HK-2 (cell line): ENCODE results near the gene EPN2.
"Not testable (repeated sequence)": the region's sequence is repeated elsewhere in the genome, so short reads cannot be mapped to it uniquely, and the experiment has no call there.

ENCODE experiments used
- DNase-seq: peaks from one replicate; pipeline ENCODE4 v3.0.0-alpha.2; 2018; ENCODE audit not compliant: unreplicated experiment

EPN2 gene

GRCh38 chr17:19237139-19237388, at the start of gene EPN2:
Gene EPN2 (plus strand): TSS chr17:19237366. CDS start chr17:19283120, 45,754 bp downstream.
- peak; percentile 49 for DNase-seq

GRCh38 chr17:19187883-19188869, 49.0 kb upstream of the EPN2 start:
- not testable (repeated sequence) for DNase-seq

- DNase-seq, result not testable (repeated sequence)
These were observed 48.1 kb upstream of the EPN2 start for GRCh38 chr17:19188870-19189708.

- not testable (repeated sequence) for DNase-seq
These were observed 47.3 kb upstream of the EPN2 start for GRCh38 chr17:19189781-19190405.

GRCh38 chr17:19196382-19197204, 40.6 kb upstream of the EPN2 start:
- not testable (repeated sequence) for DNase-seq

- DNase-seq, result not testable (repeated sequence)
These were observed 34.7 kb upstream of the EPN2 start for GRCh38 chr17:19202448-19202847.

GRCh38 chr17:19203429-19203828, 33.7 kb upstream of the EPN2 start:
- DNase-seq, result not testable (repeated sequence)

GRCh38 chr17:19215074-19215860, 21.9 kb upstream of the EPN2 start:
- DNase-seq, result not testable (repeated sequence)

GRCh38 chr17:19216148-19216926, 20.8 kb upstream of the EPN2 start:
- not testable (repeated sequence) for DNase-seq

- DNase-seq, result not testable (repeated sequence)
These were observed 18.3 kb upstream of the EPN2 start for GRCh38 chr17:19218914-19219313.

- not testable (repeated sequence) for DNase-seq
These were observed 17.8 kb upstream of the EPN2 start for GRCh38 chr17:19219384-19219783.

GRCh38 chr17:19220195-19220594, 17.0 kb upstream of the EPN2 start:
- not testable (repeated sequence) for DNase-seq

- not testable (repeated sequence) for DNase-seq
These were observed 10.3 kb upstream of the EPN2 start for GRCh38 chr17:19226610-19227588.

GRCh38 chr17:19234676-19235075, 2.5 kb upstream of the EPN2 start:
- not testable (repeated sequence) for DNase-seq

- DNase-seq, result not testable (repeated sequence)
These were observed 621 bp upstream of the EPN2 start for GRCh38 chr17:19236351-19237138.

- peak; percentile 36 for DNase-seq
These were observed 412 bp downstream of the EPN2 start for GRCh38 chr17:19237389-19238166.

GRCh38 chr17:19238167-19238505, 970 bp downstream of the EPN2 start:
- DNase-seq, result peak; percentile 18
